Body of pancreas (tissue), 4 donors: ENCODE measurements around the gene XPO6. TPM values are rescaled to one million over a fixed set of nuclear protein-coding genes. Genes with fewer than 3 reads are reported as not detected.

ENCODE experiments used
- ATAC-seq: fragments of 150-250 bp; one replicate; pipeline ENCODE4 v1.9.1; 2016
- DNase-seq, 4 donors: peaks; one replicate each; pipeline ENCODE4 v3.0.0-alpha.2; 2019
- H3K27ac ChIP-seq, 4 donors: fragments of 200-600 bp; sonication (generic); 1 replicate in 3 of 4; 2 replicates in 1 of 4; pipeline versions ENCODE4 v1.5.1 to v1.6.1; 2016 to 2019; ENCODE audit warnings: mild to moderate bottlenecking in 1 of 4, mixed read lengths in 1 of 4, moderate library complexity in 1 of 4
- H3K27me3 ChIP-seq, 2 donors: fragments of 200-600 bp; sonication (generic); one replicate each; pipeline ENCODE4 v1.6.0; 2016; ENCODE audit warnings: mild to moderate bottlenecking in 1 of 2
- H3K36me3 ChIP-seq, 2 donors: fragments of 200-600 bp; sonication (generic); replicated peaks in 1 of 2; 2 replicates each; pipeline ENCODE4 v1.5.1; 2016; ENCODE audit warnings: low read depth in 2 of 2; ENCODE audit not compliant: insufficient read depth in 1 of 2
- H3K4me1 ChIP-seq: fragments of 200-600 bp; sonication (generic); one replicate; pipeline ENCODE4 v1.6.0; 2016
- H3K4me3 ChIP-seq, 2 donors: fragments of 200-600 bp; sonication (generic); 1 replicate in 1 of 2; 2 replicates in 1 of 2; pipeline ENCODE4 v1.5.1; 2016 to 2019
- H3K9me3 ChIP-seq, 3 donors: fragments of 200-600 bp; sonication (generic); 1 replicate in 2 of 3; 2 replicates in 1 of 3; pipeline ENCODE4 v1.5.1; 2016
- POLR2A ChIP-seq, 3 donors: fragments of 450-650 bp; IDR thresholded peaks; one replicate each; pipeline ENCODE4 v1.6.1; 2016; ENCODE audit warnings: antibody characterized with exemption in 3 of 3, mild to moderate bottlenecking in 2 of 3
- WGBS, 2 donors: methylation state at CpG; one replicate each; pipeline ENCODE4 v1.1.5; 2017; 5-methylcytosine and 5-hydroxymethylcytosine counted together
- intact Hi-C: fragments of 100-400 bp; cut with DNase I; formaldehyde crosslinking; loops from one replicate; pipeline ENCODE4 v1.15.1; 2023
- total RNA-seq, 2 donors: library from RNA; depleted of rRNA; stranded (reverse); fragments of >200 nt; gene quantifications; one replicate each; pipeline ENCODE4 v1.1.0, GENCODE V29; 2016
- TF ChIP-seq, protein P1 (sequence below), 7 experiments: fragments of 450-650 bp in 4 of 7; fragments of 200-600 bp in 3 of 7; sonication (generic) in 3 of 7; IDR thresholded peaks; one replicate each; pipeline ENCODE4 v1.5.1; 2016 to 2019; ENCODE audit warnings: antibody characterized with exemption in 7 of 7

Gene XPO6
- total RNA-seq, 2 donors from 2014 or later = 54.7 to 103 TPM

- WGBS, 2 donors = 73 to 85% methylated on average over 10 of the region's 10 CpGs
- TF ChIP-seq, protein P1, sequence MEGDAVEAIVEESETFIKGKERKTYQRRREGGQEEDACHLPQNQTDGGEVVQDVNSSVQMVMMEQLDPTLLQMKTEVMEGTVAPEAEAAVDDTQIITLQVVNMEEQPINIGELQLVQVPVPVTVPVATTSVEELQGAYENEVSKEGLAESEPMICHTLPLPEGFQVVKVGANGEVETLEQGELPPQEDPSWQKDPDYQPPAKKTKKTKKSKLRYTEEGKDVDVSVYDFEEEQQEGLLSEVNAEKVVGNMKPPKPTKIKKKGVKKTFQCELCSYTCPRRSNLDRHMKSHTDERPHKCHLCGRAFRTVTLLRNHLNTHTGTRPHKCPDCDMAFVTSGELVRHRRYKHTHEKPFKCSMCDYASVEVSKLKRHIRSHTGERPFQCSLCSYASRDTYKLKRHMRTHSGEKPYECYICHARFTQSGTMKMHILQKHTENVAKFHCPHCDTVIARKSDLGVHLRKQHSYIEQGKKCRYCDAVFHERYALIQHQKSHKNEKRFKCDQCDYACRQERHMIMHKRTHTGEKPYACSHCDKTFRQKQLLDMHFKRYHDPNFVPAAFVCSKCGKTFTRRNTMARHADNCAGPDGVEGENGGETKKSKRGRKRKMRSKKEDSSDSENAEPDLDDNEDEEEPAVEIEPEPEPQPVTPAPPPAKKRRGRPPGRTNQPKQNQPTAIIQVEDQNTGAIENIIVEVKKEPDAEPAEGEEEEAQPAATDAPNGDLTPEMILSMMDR (IDR thresholded peaks at IDR 0.05) = no peak
- TF ChIP-seq POLR2A (IDR thresholded peaks at IDR 0.05) = no peak
- peaks cover 8% of the 10 kb centered on the region for H3K4me1 ChIP-seq
- no peak overlapping the region for H3K4me3 ChIP-seq
- no peak overlapping the region for H3K27ac ChIP-seq
- no peaks in the 10 kb centered on the region for H3K9me3 ChIP-seq
- H3K36me3 ChIP-seq = no peaks in the 10 kb centered on the region
- intact Hi-C loops = no loop called here
- no peak for ATAC-seq
- DNase-seq = peak in 1 of 4 donors; percentile 26
- no peaks in the 10 kb centered on the region for H3K27me3 ChIP-seq
These were observed 18.8 kb downstream of the XPO6 start for GRCh38 chr16:28192806-28193529.

DNA sequence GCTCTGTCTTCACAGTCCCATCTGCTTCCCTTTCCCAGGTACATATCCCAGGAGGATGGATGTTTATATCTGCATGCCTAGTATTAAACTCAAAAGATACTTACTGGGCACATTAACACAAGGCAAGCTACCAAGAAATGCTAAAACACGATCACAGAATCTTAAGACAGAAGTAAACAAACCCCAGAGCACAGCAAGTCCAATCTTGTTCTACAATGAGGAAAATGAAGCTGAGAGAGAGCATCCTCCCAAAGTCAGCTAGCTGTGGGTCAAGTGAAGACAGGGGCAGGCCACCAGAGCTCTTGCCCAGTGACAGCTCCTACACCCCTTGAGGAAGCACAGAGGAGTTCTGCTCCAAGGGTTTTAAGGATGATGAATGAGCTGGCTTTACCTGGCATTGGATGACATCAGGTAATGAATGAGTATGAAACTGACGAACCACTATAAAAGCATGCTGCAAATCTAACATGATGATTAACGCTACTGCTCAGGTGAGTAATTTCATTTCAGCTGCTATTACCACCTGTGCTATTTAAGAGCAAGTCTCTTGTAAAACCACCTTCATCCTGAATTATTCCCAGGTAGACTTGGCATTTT is 20.3 kb downstream of the XPO6 start:
- no peak overlapping the region for H3K4me3 ChIP-seq
- H3K9me3 ChIP-seq = no peaks in the 10 kb centered on the region
- H3K36me3 ChIP-seq = no peaks in the 10 kb centered on the region
- TF ChIP-seq POLR2A (IDR thresholded peaks at IDR 0.05) = no peak
- TF ChIP-seq, protein P1 (IDR thresholded peaks at IDR 0.05) = no peak
- no peaks in the 10 kb centered on the region for H3K27me3 ChIP-seq
- 50 to 54% methylated on average over 3 of the region's 3 CpGs for WGBS, 2 donors
- intact Hi-C loops = no loop called here
- peaks cover 23% of the 10 kb centered on the region for H3K4me1 ChIP-seq
- no peak overlapping the region for H3K27ac ChIP-seq
- DNase-seq = no peak
- ATAC-seq = no peak

GRCh38 chr16:28189245-28189644 is 22.5 kb downstream of the XPO6 start:
- Histone ChIP-seq H3K27ac (no peak overlapping the region), H3K36me3 (no peaks in the 10 kb centered on the region), H3K4me1 (peaks cover 29% of the 10 kb centered on the region), H3K9me3 (no peaks in the 10 kb centered on the region), H3K27me3 (no peaks in the 10 kb centered on the region), H3K4me3 (no peak overlapping the region)
- intact Hi-C loops = no loop called here
- DNase-seq (no peak), ATAC-seq (no peak)
- 87 to 97% methylated on average over 3 of the region's 3 CpGs for WGBS, 2 donors
- TF ChIP-seq POLR2A (IDR thresholded peaks at IDR 0.05) = no peak
- TF ChIP-seq, protein P1 (IDR thresholded peaks at IDR 0.05) = no peak

GRCh38 chr16:28188085-28188916 is 23.5 kb downstream of the XPO6 start:
- Histone ChIP-seq H3K4me1 (peaks cover 32% of the 10 kb centered on the region), H3K9me3 (no peaks in the 10 kb centered on the region), H3K4me3 (no peak overlapping the region), H3K36me3 (no peaks in the 10 kb centered on the region), H3K27ac (peak overlapping the region in 1 of 4 donors; percentile 45), H3K27me3 (no peaks in the 10 kb centered on the region)
- WGBS, 2 donors = 70 to 93% methylated on average over 6 of the region's 6 CpGs
- ATAC-seq (no peak), DNase-seq (no peak)
- no peak for TF ChIP-seq POLR2A (IDR thresholded peaks at IDR 0.05)
- TF ChIP-seq, protein P1 (IDR thresholded peaks at IDR 0.05) = no peak
- intact Hi-C loops = no loop called here
